HG03469 (cell line): Measurements from ENCODE around the gene FANK1.
"Not testable (repeated sequence)": the region's sequence is repeated elsewhere in the genome, so short reads cannot be mapped to it uniquely, and the experiment has no call there.

Source experiments
- ATAC-seq: cut with Tn5 transposase; IDR thresholded peaks from one replicate; pipeline ENCODE4 v1.9.1; 2021; ENCODE audit warnings: mild to moderate bottlenecking, moderate library complexity, moderate number of reproducible peaks; ENCODE audit not compliant: unreplicated experiment

The FANK1 gene

GRCh38 chr10:126016156-126016805 lies 119.9 kb downstream of the FANK1 start:
- no peak for ATAC-seq

GRCh38 chr10:126016882-126017281 lies 120.5 kb downstream of the FANK1 start:
- ATAC-seq: no peak

- no peak for ATAC-seq
Observed at GRCh38 chr10:126017961-126018560, 121.7 kb downstream of the FANK1 start.

- no peak for ATAC-seq
Observed at GRCh38 chr10:126021833-126022500, 125.6 kb downstream of the FANK1 start.

GRCh38 chr10:126022841-126023240 lies 126.5 kb downstream of the FANK1 start:
- no peak for ATAC-seq

GRCh38 chr10:126027692-126028091 lies 131.3 kb downstream of the FANK1 start:
- ATAC-seq: no peak

- no peak for ATAC-seq
Observed at GRCh38 chr10:126029999-126030398, 133.6 kb downstream of the FANK1 start.

- no peak for ATAC-seq
Observed at GRCh38 chr10:126034586-126034985, 138.2 kb downstream of the FANK1 start.

GRCh38 chr10:126036515-126036914 lies 140.2 kb downstream of the FANK1 start:
- no peak for ATAC-seq

GRCh38 chr10:126037946-126038345 lies 141.6 kb downstream of the FANK1 start:
- ATAC-seq: no peak

GRCh38 chr10:126041117-126041516 lies 144.8 kb downstream of the FANK1 start:
- no peak for ATAC-seq

- peak; percentile 99 for ATAC-seq
Observed at GRCh38 chr10:126041804-126042231, 145.5 kb downstream of the FANK1 start.

GRCh38 chr10:126042354-126042753 lies 146.0 kb downstream of the FANK1 start:
- no peak for ATAC-seq

- ATAC-seq: no peak
Observed at GRCh38 chr10:126042906-126043305, 146.5 kb downstream of the FANK1 start.

GRCh38 chr10:126043389-126043788 lies 147.0 kb downstream of the FANK1 start:
- ATAC-seq: no peak

- ATAC-seq: no peak
Observed at GRCh38 chr10:126045861-126046260, 149.5 kb downstream of the FANK1 start.

- no peak for ATAC-seq
Observed at GRCh38 chr10:126046831-126047230, 150.5 kb downstream of the FANK1 start.

- not testable (repeated sequence) for ATAC-seq
Observed at GRCh38 chr10:126047749-126048148, 151.4 kb downstream of the FANK1 start.

GRCh38 chr10:126049759-126050700 lies 153.7 kb downstream of the FANK1 start:
- no peak for ATAC-seq

- no peak for ATAC-seq
Observed at GRCh38 chr10:126052171-126052570, 155.8 kb downstream of the FANK1 start.

- no peak for ATAC-seq
Observed at GRCh38 chr10:126054191-126054590, 157.8 kb downstream of the FANK1 start.
